Upper lobe of left lung (tissue), 6 donors: ENCODE data around the gene SERGEF. TPM values are rescaled to one million over a fixed set of nuclear protein-coding genes. Genes with fewer than 3 reads are reported as not detected.

Source experiments
- ATAC-seq, 2 donors: fragments of 200-7000 bp; cut with Tn5 transposase; one replicate each; pipeline ENCODE4 v1.9.1; 2022; ENCODE audit warnings: mild to moderate bottlenecking in 2 of 2, moderate library complexity in 2 of 2; ENCODE audit not compliant: low FRiP score in 2 of 2
- DNase-seq, 2 donors: peaks; one replicate each; pipeline ENCODE4 v3.0.0-alpha.2; 2019 to 2020
- H3K27ac ChIP-seq, 4 donors: fragments of 200-600 bp; sonication (generic); one replicate each; pipeline ENCODE4 v1.5.1; 2016 to 2019
- H3K27me3 ChIP-seq, 4 donors: fragments of 200-600 bp; sonication (generic); one replicate each; pipeline ENCODE4 v1.5.1; 2017 to 2019
- H3K36me3 ChIP-seq, 4 donors: fragments of 200-600 bp; sonication (generic); one replicate each; pipeline ENCODE4 v1.5.1; 2016 to 2019
- H3K4me1 ChIP-seq, 4 donors: fragments of 200-600 bp; sonication (generic); one replicate each; pipeline ENCODE4 v1.5.1; 2018 to 2019
- H3K4me3 ChIP-seq, 4 donors: fragments of 200-600 bp; sonication (generic); one replicate each; pipeline ENCODE4 v1.5.1; 2017 to 2019; ENCODE audit warnings: mild to moderate bottlenecking in 2 of 4, moderate library complexity in 1 of 4
- H3K9me3 ChIP-seq, 4 donors: fragments of 200-600 bp; sonication (generic); one replicate each; pipeline ENCODE4 v1.5.1; 2018 to 2019
- CTCF ChIP-seq, 6 experiments: fragments of 450-650 bp in 4 of 6; fragments of 200-600 bp in 2 of 6; sonication (generic) in 2 of 6; IDR thresholded peaks; one replicate each; pipeline ENCODE4 v1.5.1; 2016 to 2019; ENCODE audit warnings: antibody characterized with exemption in 6 of 6
- EP300 ChIP-seq, 4 donors: sonication (generic); formaldehyde crosslinking; IDR thresholded peaks; one replicate each; pipeline ENCODE4 v1.5.1; 2017; ENCODE audit warnings: antibody characterized with exemption in 4 of 4, control low read depth in 2 of 4
- POLR2A ChIP-seq, 4 donors: fragments of 450-650 bp; IDR thresholded peaks; one replicate each; pipeline ENCODE4 v1.5.1; 2016 to 2017; ENCODE audit warnings: antibody characterized with exemption in 4 of 4, mild to moderate bottlenecking in 2 of 4
- POLR2AphosphoS5 ChIP-seq, 2 donors: sonication (generic); formaldehyde crosslinking; IDR thresholded peaks; one replicate each; pipeline ENCODE4 v1.5.1; 2017; ENCODE audit warnings: antibody characterized with exemption in 2 of 2
- WGBS, 2 donors: methylation state at CpG; one replicate each; pipeline ENCODE4 v1.1.5; 2017 to 2018; 5-methylcytosine and 5-hydroxymethylcytosine counted together
- total RNA-seq, 6 donors: library from RNA; depleted of rRNA in 4 of 6; stranded (reverse); fragments of >200 nt in 4 of 6; gene quantifications; one replicate each; pipeline versions ENCODE4 v1.1.0 to v1.2.1, GENCODE V29; 2016 to 2021
- donor health status: DM: no; HTN: no; CAD: no; lungs with moderate emphysema.
- donor health status: DM: no; HTN: yes; CAD: no; lungs with severe emphysema.

SERGEF gene
- total RNA-seq, 6 donors from 2014 or later = 21.7 to 40.5 (median 34.8) TPM

DNA sequence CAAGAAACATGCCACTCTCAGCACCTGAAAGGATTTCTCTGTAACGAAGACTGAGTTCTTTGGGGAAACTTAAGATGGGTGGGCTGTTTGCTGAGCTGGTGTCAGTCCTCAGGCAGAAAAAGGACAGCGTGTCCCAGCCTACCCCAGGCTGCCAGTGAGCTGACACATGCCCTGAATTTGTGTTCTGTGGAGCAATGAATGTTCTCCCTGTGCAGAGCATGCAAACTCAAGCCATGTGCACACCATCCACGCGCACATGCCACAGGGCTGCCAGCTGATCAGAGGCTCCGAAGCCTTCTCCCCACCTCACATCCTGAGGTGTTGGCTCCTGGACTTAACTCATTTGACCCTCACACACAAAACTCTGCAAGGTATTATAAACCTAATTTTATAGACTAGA lies 173.4 kb downstream of the SERGEF start:
- Histone ChIP-seq H3K9me3 (no peaks in the 10 kb centered on the region), H3K27ac (no peak overlapping the region), H3K4me3 (no peak overlapping the region), H3K27me3 (no peaks in the 10 kb centered on the region), H3K4me1 (no peaks in the 10 kb centered on the region), H3K36me3 (no peaks in the 10 kb centered on the region)
- WGBS, 2 donors = 89 to 91% methylated on average over 5 of the region's 5 CpGs
- DNase-seq (no peak), ATAC-seq (no peak)
- TF ChIP-seq EP300 (IDR thresholded peaks at IDR 0.05) (no peak), POLR2AphosphoS5 (IDR thresholded peaks at IDR 0.05) (no peak), CTCF (IDR thresholded peaks at IDR 0.05) (no peak)

DNA sequence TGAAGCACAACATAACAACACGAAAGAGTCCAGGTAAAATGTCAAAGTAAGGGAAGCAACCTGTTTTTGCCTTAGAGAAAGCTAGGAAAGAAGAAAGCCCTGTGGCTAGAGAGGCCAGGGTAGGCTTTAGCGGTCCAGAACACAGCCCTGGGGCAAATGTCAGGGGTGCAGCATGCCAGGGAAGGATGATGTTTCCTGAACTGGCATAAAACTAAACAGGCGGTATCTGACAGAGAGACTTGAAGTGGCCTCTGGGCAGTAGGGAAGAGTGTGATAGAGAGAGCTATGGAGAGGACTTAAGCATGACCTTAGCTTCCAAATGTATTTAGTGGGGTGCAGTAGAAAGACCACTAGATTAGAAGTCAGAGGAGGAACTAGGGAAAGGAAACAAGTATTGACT lies 174.7 kb downstream of the SERGEF start:
- H3K4me3 ChIP-seq = no peak overlapping the region
- TF ChIP-seq EP300 (IDR thresholded peaks at IDR 0.05) = no peak
- no peak for TF ChIP-seq CTCF (IDR thresholded peaks at IDR 0.05)
- TF ChIP-seq POLR2AphosphoS5 (IDR thresholded peaks at IDR 0.05) = no peak
- no peak for TF ChIP-seq POLR2A (IDR thresholded peaks at IDR 0.05)
- H3K27ac ChIP-seq = no peak overlapping the region
- no peaks in the 10 kb centered on the region for H3K36me3 ChIP-seq
- DNase-seq (no peak), ATAC-seq (no peak)
- no peaks in the 10 kb centered on the region for H3K27me3 ChIP-seq
- H3K9me3 ChIP-seq = no peaks in the 10 kb centered on the region
- H3K4me1 ChIP-seq = no peaks in the 10 kb centered on the region
- WGBS, 2 donors = 94 to 96% methylated on average over 3 of the region's 3 CpGs

DNA sequence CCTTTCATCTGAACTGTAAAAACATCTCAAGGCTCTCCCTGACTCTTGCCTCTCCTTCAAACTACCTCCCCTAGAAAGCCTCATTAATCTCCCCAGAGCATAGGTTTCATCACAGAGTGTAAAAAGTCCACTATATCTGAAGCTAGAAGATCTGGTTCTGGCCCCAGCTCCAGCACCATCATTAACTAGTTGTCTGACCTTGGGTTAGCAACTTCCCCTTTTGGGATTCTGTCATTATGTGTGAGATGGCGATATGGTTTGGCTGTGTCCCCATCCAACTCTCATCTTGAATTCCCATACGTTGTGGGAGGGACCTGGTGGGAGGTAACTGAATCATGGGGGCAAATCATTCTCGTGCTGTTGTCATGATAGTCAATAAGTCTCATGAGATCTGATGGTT lies 181.0 kb downstream of the SERGEF start:
- peaks cover 0 to 3% (median 0%) of the 10 kb centered on the region in 4 donors for H3K4me1 ChIP-seq
- H3K27me3 ChIP-seq = no peaks in the 10 kb centered on the region
- H3K9me3 ChIP-seq = no peaks in the 10 kb centered on the region
- no peak overlapping the region for H3K4me3 ChIP-seq
- TF ChIP-seq CTCF (IDR thresholded peaks at IDR 0.05) (no peak), EP300 (IDR thresholded peaks at IDR 0.05) (no peak), POLR2AphosphoS5 (IDR thresholded peaks at IDR 0.05) (no peak), POLR2A (IDR thresholded peaks at IDR 0.05) (no peak)
- no peaks in the 10 kb centered on the region for H3K36me3 ChIP-seq
- no peak for ATAC-seq
- no peak for DNase-seq
- H3K27ac ChIP-seq = no peak overlapping the region
- 83 to 98% methylated on average over 3 of the region's 3 CpGs for WGBS, 2 donors

GRCh38 chr11:17831228-17831627 lies 181.6 kb downstream of the SERGEF start:
- no peak overlapping the region for H3K4me3 ChIP-seq
- 87% methylated on average over 1 of the region's 1 CpG; no CpG with 5 or more reads in 1 of the 2 donors for WGBS, 2 donors

More at GRCh38 chr11:17831228-17831627, 181.6 kb downstream of the SERGEF start:
- Histone ChIP-seq H3K27ac (no peak overlapping the region), H3K4me1 (peaks cover 0 to 3% (median 0%) of the 10 kb centered on the region in 4 donors), H3K9me3 (no peaks in the 10 kb centered on the region), H3K36me3 (no peaks in the 10 kb centered on the region), H3K27me3 (no peaks in the 10 kb centered on the region)
- no peak for TF ChIP-seq POLR2A (IDR thresholded peaks at IDR 0.05)
- no peak for TF ChIP-seq EP300 (IDR thresholded peaks at IDR 0.05)
- TF ChIP-seq POLR2AphosphoS5 (IDR thresholded peaks at IDR 0.05) = no peak
- TF ChIP-seq CTCF (IDR thresholded peaks at IDR 0.05) = no peak
- ATAC-seq (no peak), DNase-seq (no peak)
